NOMO-1 treated with DMSO at 0.1 percent for 48 hours (cell line): ENCODE results near the gene CD96.
"Not testable (repeated sequence)": the region's sequence is repeated elsewhere in the genome, so short reads cannot be mapped to it uniquely, and the experiment has no call there.

ENCODE experiments used
- DNase-seq: peaks from one replicate; lab custom pipeline; 2025; ENCODE audit not compliant: unreplicated experiment; lab: John Stamatoyannopoulos, UW

Gene CD96

DNA sequence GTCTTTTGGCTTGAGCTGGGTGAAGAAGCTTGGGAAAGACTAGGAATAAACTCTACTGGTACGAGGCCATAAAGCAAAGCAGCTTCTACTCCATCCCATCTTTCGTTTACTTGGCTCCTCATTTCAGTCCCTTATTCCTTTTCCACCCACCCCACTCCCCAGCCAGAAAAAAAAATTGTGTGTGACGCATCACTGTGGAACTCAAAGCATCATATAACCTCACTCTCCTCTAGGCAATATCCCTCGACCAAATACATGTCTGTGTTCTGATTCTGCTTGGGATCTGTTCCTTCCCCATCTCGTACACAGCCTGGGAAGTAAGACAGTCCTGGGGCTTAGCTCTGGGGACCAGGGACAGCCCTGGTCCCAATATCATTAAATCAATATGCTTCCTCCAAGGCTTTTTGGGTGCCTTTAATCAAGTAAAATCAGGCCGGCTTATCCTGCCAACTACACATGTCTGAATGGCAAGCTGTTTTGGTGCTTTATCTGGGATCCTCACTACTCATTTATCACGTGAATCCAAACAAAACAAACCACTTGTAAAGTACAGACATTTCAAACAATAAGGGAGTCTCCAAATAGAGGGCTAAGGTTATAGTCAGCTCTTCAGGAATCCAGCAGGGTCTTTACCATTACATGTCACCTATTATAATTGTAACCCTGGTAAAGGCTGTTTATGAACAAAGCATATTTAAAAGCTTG, 128.1 kb downstream of the CD96 start:
- no peak for DNase-seq

- not testable (repeated sequence) for DNase-seq
These were observed 130.5 kb downstream of the CD96 start for GRCh38 chr3:111672461-111672860.

DNA sequence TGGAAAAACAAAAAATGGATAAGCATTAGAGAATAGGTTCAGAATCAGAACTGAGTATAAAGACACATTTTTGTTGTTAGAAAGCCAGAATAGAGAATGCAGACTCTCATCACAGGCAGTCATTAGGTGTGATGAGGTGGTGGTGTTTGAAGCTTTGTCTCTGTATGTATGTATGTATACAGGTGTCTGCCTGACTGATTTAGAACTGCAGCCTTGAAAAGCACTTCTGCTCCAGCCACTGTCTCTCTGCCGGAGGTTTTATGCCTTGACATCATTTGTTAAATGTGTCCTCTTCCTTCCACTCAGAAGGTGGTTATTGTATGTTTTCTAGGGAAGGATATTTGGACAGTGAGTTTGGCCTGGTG, 133.8 kb downstream of the CD96 start:
- no peak for DNase-seq

- no peak for DNase-seq
These were observed 134.4 kb downstream of the CD96 start for GRCh38 chr3:111676211-111677006.

DNA sequence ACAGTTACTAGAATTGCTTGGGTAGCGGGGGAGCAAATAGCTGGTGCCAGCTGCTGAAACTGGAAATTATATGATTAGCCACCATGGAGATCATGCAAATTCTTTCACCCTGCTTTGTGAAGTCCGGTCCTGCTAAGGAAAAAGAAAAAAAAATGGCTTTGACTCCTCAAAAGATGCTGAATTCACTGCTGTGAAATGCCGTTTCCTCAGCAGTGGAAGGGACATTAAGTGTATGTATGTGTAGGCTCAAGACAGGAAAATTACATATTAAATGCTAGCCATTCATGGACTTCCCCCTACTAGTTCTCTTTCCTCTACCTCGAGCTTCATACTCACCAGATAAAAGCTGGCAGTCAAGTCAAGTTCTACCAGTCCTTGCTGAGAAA, 135.0 kb downstream of the CD96 start:
- no peak for DNase-seq

GRCh38 chr3:111681661-111682426, 139.8 kb downstream of the CD96 start:
- no peak for DNase-seq

- DNase-seq: no peak
These were observed 142.6 kb downstream of the CD96 start for GRCh38 chr3:111684640-111685039.

DNA sequence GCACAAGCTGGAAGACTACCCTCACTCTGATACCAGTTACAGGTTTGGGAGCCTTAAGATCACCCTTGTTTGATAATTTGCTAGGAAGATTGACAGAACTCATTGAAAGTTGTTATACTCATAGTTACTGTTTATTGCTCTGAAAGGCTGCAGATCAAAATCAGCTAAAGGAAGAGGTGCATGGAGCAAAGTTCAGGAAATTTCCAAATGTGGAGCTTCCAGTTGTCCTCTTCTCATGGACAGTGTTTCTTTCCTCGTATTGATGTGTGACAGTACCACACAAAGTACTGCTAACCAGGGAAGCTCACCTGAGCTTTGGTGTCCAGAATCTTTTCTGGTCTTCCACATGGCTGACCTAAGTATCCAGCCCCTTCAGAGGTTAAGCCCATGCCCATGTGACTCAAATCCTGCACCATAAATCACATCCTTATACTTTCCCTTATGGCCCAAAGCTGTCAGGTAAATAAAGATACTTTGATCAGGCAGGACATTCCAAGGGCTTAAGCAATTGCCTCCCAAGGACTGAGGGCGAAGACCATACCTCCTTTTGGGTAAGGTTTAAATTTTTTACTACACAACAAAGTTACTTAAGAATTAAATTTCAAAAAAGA, 146.3 kb downstream of the CD96 start:
- no peak for DNase-seq

GRCh38 chr3:111690242-111690641, 148.2 kb downstream of the CD96 start:
- no peak for DNase-seq

DNA sequence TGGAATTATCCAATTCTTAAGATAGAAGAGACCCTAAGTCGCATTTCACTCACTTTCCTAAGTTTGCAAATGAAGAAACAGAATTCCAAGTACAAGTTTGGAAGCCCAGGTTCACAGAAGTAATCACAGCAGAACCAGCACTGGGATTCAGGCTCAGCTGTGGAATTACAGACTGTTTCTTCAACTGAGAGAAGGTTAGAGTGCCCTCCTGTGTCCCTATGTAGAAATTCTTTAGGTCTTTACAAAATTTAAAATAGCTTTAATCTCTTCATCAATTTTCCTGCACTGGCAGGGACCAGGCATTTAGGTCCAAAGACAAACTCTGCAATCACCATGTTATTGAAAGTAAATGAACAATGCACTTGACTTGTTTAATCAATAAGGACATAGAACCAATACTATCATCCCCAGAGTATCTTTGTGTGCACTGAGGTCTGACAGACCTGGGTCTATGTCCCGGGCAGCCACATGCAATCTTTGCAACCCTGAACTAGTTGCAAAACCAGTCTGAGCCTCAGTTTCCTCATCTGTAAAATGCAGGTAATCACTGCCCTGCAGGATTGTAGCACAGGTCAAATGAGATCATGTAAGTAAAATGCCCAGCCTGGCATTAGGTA, 149.4 kb downstream of the CD96 start:
- peak; percentile 11 for DNase-seq

- DNase-seq: no peak
These were observed 150.9 kb downstream of the CD96 start for GRCh38 chr3:111692593-111693552.

- DNase-seq: no peak
These were observed 152.5 kb downstream of the CD96 start for GRCh38 chr3:111694471-111694870.

DNA sequence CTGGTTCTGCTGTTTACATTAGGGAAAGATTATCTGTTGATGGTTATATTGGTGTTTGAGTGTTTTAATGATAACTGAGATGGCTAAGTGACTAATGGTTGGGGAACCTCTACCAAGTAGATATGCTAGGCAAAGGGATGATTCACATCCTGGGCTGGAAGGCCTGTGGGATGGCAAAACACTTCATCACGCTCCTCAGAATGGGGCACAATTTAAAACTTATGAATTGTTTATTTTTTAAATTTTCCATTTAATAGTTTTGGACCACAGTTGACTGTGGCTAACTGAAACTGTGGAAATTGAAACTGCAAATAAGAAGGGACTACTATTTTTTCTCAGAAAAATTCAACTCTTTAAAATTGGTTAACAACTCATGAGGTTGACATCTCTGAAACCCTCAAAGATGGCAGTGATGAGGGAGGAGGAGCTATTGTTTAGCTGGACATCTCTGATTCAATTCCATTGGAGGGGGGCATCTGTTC, 153.7 kb downstream of the CD96 start:
- no peak for DNase-seq

- DNase-seq: no peak
These were observed 158.1 kb downstream of the CD96 start for GRCh38 chr3:111700054-111700453.

- DNase-seq: no peak
These were observed 159.4 kb downstream of the CD96 start for GRCh38 chr3:111701292-111701906.
